HPDE6-E6E7 (cell line): ENCODE data around the gene SKA1.

Experiments used
- DNase-seq: peaks from one replicate; pipeline ENCODE4 v3.0.0; 2011; ENCODE audit warnings: missing footprints; ENCODE audit errors: extremely low spot score

The SKA1 gene

GRCh38 chr18:50374753-50375391, at the start of gene SKA1:
Gene SKA1, plus strand, starts transcription at chr18:50375046. Its CDS starts 785 bp downstream, at chr18:50375831.
- peak; percentile 97 for DNase-seq

- DNase-seq, result no peak
Observed at GRCh38 chr18:50327983-50328382, 46.9 kb upstream of the SKA1 start.

- no peak for DNase-seq
Observed at GRCh38 chr18:50330176-50330575, 44.7 kb upstream of the SKA1 start.

GRCh38 chr18:50331691-50332090, 43.2 kb upstream of the SKA1 start:
- DNase-seq, result no peak

- DNase-seq, result no peak
Observed at GRCh38 chr18:50334546-50335152, 40.2 kb upstream of the SKA1 start.

- DNase-seq, result no peak
Observed at GRCh38 chr18:50338122-50338521, 36.7 kb upstream of the SKA1 start.

GRCh38 chr18:50338715-50339114, 36.1 kb upstream of the SKA1 start:
- no peak for DNase-seq

GRCh38 chr18:50340078-50340477, 34.8 kb upstream of the SKA1 start:
- no peak for DNase-seq

GRCh38 chr18:50341443-50341842, 33.4 kb upstream of the SKA1 start:
- DNase-seq, result no peak

GRCh38 chr18:50350699-50351098, 24.1 kb upstream of the SKA1 start:
- DNase-seq, result no peak

GRCh38 chr18:50356036-50356945, 18.6 kb upstream of the SKA1 start:
- peak; percentile 21 for DNase-seq

- no peak for DNase-seq
Observed at GRCh38 chr18:50358844-50359243, 16.0 kb upstream of the SKA1 start.

- no peak for DNase-seq
Observed at GRCh38 chr18:50359806-50360205, 15.0 kb upstream of the SKA1 start.

- no peak for DNase-seq
Observed at GRCh38 chr18:50360611-50361010, 14.2 kb upstream of the SKA1 start.

- no peak for DNase-seq
Observed at GRCh38 chr18:50369672-50370071, 5.2 kb upstream of the SKA1 start.

GRCh38 chr18:50372743-50373142, 2.1 kb upstream of the SKA1 start:
- DNase-seq, result no peak

- DNase-seq, result no peak
Observed at GRCh38 chr18:50373561-50374219, 1.2 kb upstream of the SKA1 start.

- DNase-seq, result no peak
Observed at GRCh38 chr18:50374220-50374752, 560 bp upstream of the SKA1 start.

- no peak for DNase-seq
Observed at GRCh38 chr18:50377061-50377798, 2.4 kb downstream of the SKA1 start.

- DNase-seq, result no peak
Observed at GRCh38 chr18:50388988-50389387, 14.1 kb downstream of the SKA1 start.

GRCh38 chr18:50393802-50394201, 19.0 kb downstream of the SKA1 start:
- no peak for DNase-seq
